Activated CD8-positive, alpha-beta memory T cell treated with anti-CD3 and anti-CD28 coated beads, Interleukin-2, amount 10 ng/mL, durations not matched to agents 7 days and 5 days (primary cell): ENCODE measurements around the gene LTA4H. TPM values are rescaled to one million over a fixed set of nuclear protein-coding genes. Genes with fewer than 3 reads are reported as not detected.

Experiments used
- total RNA-seq, 2 experiments: library from RNA; stranded (reverse); gene quantifications; one replicate each; pipeline ENCODE4 v1.2.3, GENCODE V29; 2021

Gene LTA4H
- total RNA-seq, 2 experiments from 2014 or later: 42.4 to 52.9 TPM

Other genes starting within 250 kb of the LTA4H start
- not detected for gene NTN4, start 244.8 kb downstream of the LTA4H start, total RNA-seq
- 10 to 100 TPM; 36.6 to 38.3 TPM for gene SNRPF, start 176.6 kb downstream of the LTA4H start, total RNA-seq
- gene CCDC38, start 93.0 kb downstream of the LTA4H start, total RNA-seq: under 1 TPM; 0.12 to 0.50 TPM
- gene AMDHD1, start 92.3 kb downstream of the LTA4H start, total RNA-seq: 1 to 10 TPM; 1.3 to 1.4 TPM
- gene HAL, start 39.2 kb downstream of the LTA4H start, total RNA-seq: under 1 TPM; 0.16 to 0.38 TPM
- 10 to 100 TPM; 16.1 to 17.1 TPM for gene ELK3, start 158.8 kb upstream of the LTA4H start, total RNA-seq